Uterus (tissue), 4 donors: ENCODE measurements around the gene PKD2. TPM values are rescaled to one million over a fixed set of nuclear protein-coding genes. Genes with fewer than 3 reads are reported as not detected.

Experiments
- DNase-seq, 2 donors: peaks; one replicate each; pipeline ENCODE4 v3.0.0-alpha.2; 2019 to 2020
- H3K27ac ChIP-seq, 2 donors: fragments of 200-600 bp; sonication (generic); 1 replicate in 1 of 2; 2 replicates in 1 of 2; pipeline ENCODE4 v1.5.1; 2016 to 2018
- H3K27me3 ChIP-seq, 2 donors: fragments of 200-600 bp; sonication (generic); one replicate each; pipeline ENCODE4 v1.5.1; 2018 to 2019; ENCODE audit warnings: control low read depth in 1 of 2
- H3K36me3 ChIP-seq, 2 donors: fragments of 200-600 bp; sonication (generic); one replicate each; pipeline ENCODE4 v1.5.1; 2019; ENCODE audit warnings: control low read depth in 1 of 2
- H3K4me1 ChIP-seq, 2 donors: fragments of 200-600 bp; sonication (generic); one replicate each; pipeline ENCODE4 v1.5.1; 2018 to 2019; ENCODE audit warnings: control low read depth in 1 of 2
- H3K4me3 ChIP-seq, 2 donors: fragments of 200-600 bp; sonication (generic); 1 replicate in 1 of 2; 2 replicates in 1 of 2; pipeline ENCODE4 v1.5.1; 2018 to 2019; ENCODE audit warnings: mild to moderate bottlenecking in 1 of 2
- H3K9me3 ChIP-seq, 2 donors: fragments of 200-600 bp; sonication (generic); one replicate each; pipeline ENCODE4 v1.5.1; 2019; ENCODE audit warnings: control low read depth in 1 of 2
- CTCF ChIP-seq, 4 experiments: fragments of 200-600 bp in 2 of 4; fragments of 450-650 bp in 2 of 4; sonication (generic) in 2 of 4; IDR thresholded peaks; one replicate each; pipeline ENCODE4 v1.5.1; 2016 to 2019; ENCODE audit warnings: antibody characterized with exemption in 4 of 4, mild to moderate bottlenecking in 2 of 4, moderate library complexity in 1 of 4
- POLR2A ChIP-seq, 2 donors: fragments of 450-650 bp; IDR thresholded peaks; one replicate each; pipeline ENCODE4 v1.6.1; 2016; ENCODE audit warnings: antibody characterized with exemption in 2 of 2, mild to moderate bottlenecking in 1 of 2, moderate library complexity in 1 of 2
- intact Hi-C: fragments of 100-400 bp; cut with DNase I; formaldehyde crosslinking; loops from one replicate; pipeline ENCODE4 v1.15.1; 2023; ENCODE audit warnings: low total_unique reads
- total RNA-seq, 4 donors: library from RNA; depleted of rRNA in 3 of 4; stranded (reverse); fragments of >200 nt in 3 of 4; gene quantifications; one replicate each; pipeline versions ENCODE4 v1.1.0 to v1.2.4, GENCODE V29; 2014 to 2023
- donor health status: DM: yes; HTN: yes; CAD: no.

Gene PKD2
- total RNA-seq: 100 to 1,000 TPM; 129 to 190 (median 134) TPM

- Histone ChIP-seq H3K36me3 (no peaks in the 10 kb centered on the region), H3K9me3 (no peaks in the 10 kb centered on the region), H3K4me1 (peaks cover 0 to 2% of the 10 kb centered on the region in 2 donors), H3K27me3 (no peaks in the 10 kb centered on the region), H3K4me3 (peak within 1 kb of the TSS; percentile 71 to 79), H3K27ac (peak within 1 kb of the TSS; percentile 97 to 99)
- DNase-seq: peak; percentile 88 to 93
- intact Hi-C loops: no loop called here
- TF ChIP-seq CTCF (IDR thresholded peaks at IDR 0.05) (peak in 1 of 4 experiments; percentile 6), POLR2A (IDR thresholded peaks at IDR 0.05) (peak; percentile 91 to 96)
These were observed at the start of gene PKD2 for GRCh38 chr4:88007304-88008121. PKD2 (plus strand) TSS chr4:88007635; CDS start chr4:88007734, 99 bp downstream.

- Histone ChIP-seq H3K36me3 (no peaks in the 10 kb centered on the region), H3K4me3 (no peak overlapping the region), H3K4me1 (no peaks in the 10 kb centered on the region), H3K27me3 (no peaks in the 10 kb centered on the region), H3K9me3 (no peaks in the 10 kb centered on the region), H3K27ac (no peak overlapping the region)
- DNase-seq: no peak
- TF ChIP-seq CTCF (IDR thresholded peaks at IDR 0.05) (no peak), POLR2A (IDR thresholded peaks at IDR 0.05) (no peak)
- intact Hi-C loops: loop anchor here (10.0 kb wide), 1 partner anchor 97 kb away; no protein-coding TSS in a partner anchor
These were observed 45.4 kb upstream of the PKD2 start for GRCh38 chr4:87961993-87962392.

GRCh38 chr4:87962398-87963146, 44.9 kb upstream of the PKD2 start:
- H3K27ac ChIP-seq: no peak overlapping the region
- intact Hi-C loops: loop anchor here (10.0 kb wide), 1 partner anchor 98 kb away; no protein-coding TSS in a partner anchor
- H3K4me3 ChIP-seq: no peak overlapping the region
- H3K27me3 ChIP-seq: no peaks in the 10 kb centered on the region
- H3K4me1 ChIP-seq: no peaks in the 10 kb centered on the region
- no peaks in the 10 kb centered on the region for H3K36me3 ChIP-seq
- TF ChIP-seq POLR2A (IDR thresholded peaks at IDR 0.05): no peak
- no peak for TF ChIP-seq CTCF (IDR thresholded peaks at IDR 0.05)
- DNase-seq: no peak
- no peaks in the 10 kb centered on the region for H3K9me3 ChIP-seq

GRCh38 chr4:87965501-87965975, 41.9 kb upstream of the PKD2 start:
- Histone ChIP-seq H3K4me3 (no peak overlapping the region), H3K36me3 (no peaks in the 10 kb centered on the region), H3K9me3 (no peaks in the 10 kb centered on the region), H3K4me1 (no peaks in the 10 kb centered on the region), H3K27ac (no peak overlapping the region), H3K27me3 (no peaks in the 10 kb centered on the region)
- TF ChIP-seq CTCF (IDR thresholded peaks at IDR 0.05) (no peak), POLR2A (IDR thresholded peaks at IDR 0.05) (no peak)
- intact Hi-C loops: loop anchor here (10.0 kb wide), 1 partner anchor 101 kb away; no protein-coding TSS in a partner anchor
- no peak for DNase-seq
